ENCODE measurements around the gene SRSF3. TPM values are rescaled to one million over a fixed set of nuclear protein-coding genes. Genes with fewer than 3 reads are reported as not detected.

Gene SRSF3
- total and polyA plus RNA-seq, 9 of the 15 experiments (the other 6 are each of a cell fraction or from before 2014, with no cell fraction given), result 337 to 1,200 (median 518) TPM

DNA sequence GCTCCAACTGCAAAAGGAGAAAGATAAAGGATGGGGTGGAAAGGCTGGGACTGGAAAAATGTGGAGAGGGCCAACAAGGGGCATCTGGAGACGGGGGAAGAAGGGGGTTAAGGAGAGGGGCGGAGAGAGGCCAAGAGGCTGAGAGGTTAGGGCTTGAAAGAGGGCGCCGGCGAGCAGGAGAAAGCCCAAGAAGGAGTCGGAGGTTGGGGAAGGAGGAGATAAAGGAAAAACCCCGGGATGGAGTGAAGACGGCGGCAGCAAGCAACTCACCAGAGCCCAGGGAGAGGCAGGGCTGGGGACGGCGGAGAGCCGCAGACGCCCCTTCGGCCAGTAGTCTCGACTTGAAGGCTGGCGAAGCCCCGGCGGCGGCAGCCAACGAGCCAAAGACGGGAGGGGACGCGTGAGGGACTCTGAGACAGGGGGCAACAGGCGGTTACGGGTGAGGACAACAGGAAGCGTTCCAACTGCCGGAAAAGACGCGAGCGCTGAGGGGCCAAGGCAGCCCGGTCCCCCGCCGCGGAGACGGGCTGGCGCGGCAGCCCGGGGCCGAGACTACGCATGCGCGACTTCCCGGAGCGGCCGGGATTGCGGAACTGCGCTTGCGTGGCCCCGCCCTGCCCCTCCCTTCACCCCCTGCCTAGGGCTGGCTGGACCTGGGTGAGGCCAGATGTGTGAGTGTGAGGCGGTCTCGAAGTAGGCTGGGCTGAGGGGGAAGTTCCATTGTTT, 47.1 kb upstream of the SRSF3 start, which contains the start of gene STK38 (continued):
- TF ChIP-seq, protein P1, sequence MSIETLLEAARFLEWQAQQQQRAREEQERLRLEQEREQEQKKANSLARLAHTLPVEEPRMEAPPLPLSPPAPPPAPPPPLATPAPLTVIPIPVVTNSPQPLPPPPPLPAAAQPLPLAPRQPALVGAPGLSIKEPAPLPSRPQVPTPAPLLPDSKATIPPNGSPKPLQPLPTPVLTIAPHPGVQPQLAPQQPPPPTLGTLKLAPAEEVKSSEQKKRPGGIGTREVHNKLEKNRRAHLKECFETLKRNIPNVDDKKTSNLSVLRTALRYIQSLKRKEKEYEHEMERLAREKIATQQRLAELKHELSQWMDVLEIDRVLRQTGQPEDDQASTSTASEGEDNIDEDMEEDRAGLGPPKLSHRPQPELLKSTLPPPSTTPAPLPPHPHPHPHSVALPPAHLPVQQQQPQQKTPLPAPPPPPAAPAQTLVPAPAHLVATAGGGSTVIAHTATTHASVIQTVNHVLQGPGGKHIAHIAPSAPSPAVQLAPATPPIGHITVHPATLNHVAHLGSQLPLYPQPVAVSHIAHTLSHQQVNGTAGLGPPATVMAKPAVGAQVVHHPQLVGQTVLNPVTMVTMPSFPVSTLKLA (conservative IDR thresholded peaks at IDR 0.05), result peak in 1 of 2 experiments; percentile 54; a peak in 2 of 4 replicates
- no peak for TF ChIP-seq ZC3H8 (IDR thresholded peaks at IDR 0.05)
- TF ChIP-seq, protein P2, sequence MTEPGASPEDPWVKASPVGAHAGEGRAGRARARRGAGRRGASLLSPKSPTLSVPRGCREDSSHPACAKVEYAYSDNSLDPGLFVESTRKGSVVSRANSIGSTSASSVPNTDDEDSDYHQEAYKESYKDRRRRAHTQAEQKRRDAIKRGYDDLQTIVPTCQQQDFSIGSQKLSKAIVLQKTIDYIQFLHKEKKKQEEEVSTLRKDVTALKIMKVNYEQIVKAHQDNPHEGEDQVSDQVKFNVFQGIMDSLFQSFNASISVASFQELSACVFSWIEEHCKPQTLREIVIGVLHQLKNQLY (CRISPR knock-in tag; conservative IDR thresholded peaks at IDR 0.05), result no peak
- TF ChIP-seq SMAD1 (IDR thresholded peaks at IDR 0.05; ENCODE audit: low read depth, low read length, partially characterized antibody), result no peak
- TF ChIP-seq SMARCA4 (IDR thresholded peaks at IDR 0.05), result peak; percentile 61; the same call in 1 of the 2 replicates
- no peak for TF ChIP-seq EZH2 (IDR thresholded peaks at IDR 0.05; ENCODE audit: borderline replicate concordance, low read depth, low read length)
- TF ChIP-seq HNRNPLL (IDR thresholded peaks at IDR 0.05; ENCODE audit: low read depth, low read length, poor library complexity, severe bottlenecking), result peak; percentile 40
- TF ChIP-seq, protein P3, sequence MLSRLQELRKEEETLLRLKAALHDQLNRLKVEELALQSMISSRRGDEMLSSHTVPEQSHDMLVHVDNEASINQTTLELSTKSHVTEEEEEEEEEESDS (CRISPR knock-in tag; IDR thresholded peaks at IDR 0.05), result no peak
- no peak for TF ChIP-seq MCM5 (IDR thresholded peaks at IDR 0.05; ENCODE audit: low read depth)
- TF ChIP-seq YBX1 (IDR thresholded peaks at IDR 0.05), result no peak
- no peak for TF ChIP-seq ZNF232 (CRISPR knock-in tag; IDR thresholded peaks at IDR 0.05)
- no peak for TF ChIP-seq TEAD4 (IDR thresholded peaks at IDR 0.05; ENCODE audit: low read length)
- no peak for TF ChIP-seq TEAD4 (CRISPR knock-in tag; IDR thresholded peaks at IDR 0.05; ENCODE audit: borderline replicate concordance)
- TF ChIP-seq, protein P4, sequence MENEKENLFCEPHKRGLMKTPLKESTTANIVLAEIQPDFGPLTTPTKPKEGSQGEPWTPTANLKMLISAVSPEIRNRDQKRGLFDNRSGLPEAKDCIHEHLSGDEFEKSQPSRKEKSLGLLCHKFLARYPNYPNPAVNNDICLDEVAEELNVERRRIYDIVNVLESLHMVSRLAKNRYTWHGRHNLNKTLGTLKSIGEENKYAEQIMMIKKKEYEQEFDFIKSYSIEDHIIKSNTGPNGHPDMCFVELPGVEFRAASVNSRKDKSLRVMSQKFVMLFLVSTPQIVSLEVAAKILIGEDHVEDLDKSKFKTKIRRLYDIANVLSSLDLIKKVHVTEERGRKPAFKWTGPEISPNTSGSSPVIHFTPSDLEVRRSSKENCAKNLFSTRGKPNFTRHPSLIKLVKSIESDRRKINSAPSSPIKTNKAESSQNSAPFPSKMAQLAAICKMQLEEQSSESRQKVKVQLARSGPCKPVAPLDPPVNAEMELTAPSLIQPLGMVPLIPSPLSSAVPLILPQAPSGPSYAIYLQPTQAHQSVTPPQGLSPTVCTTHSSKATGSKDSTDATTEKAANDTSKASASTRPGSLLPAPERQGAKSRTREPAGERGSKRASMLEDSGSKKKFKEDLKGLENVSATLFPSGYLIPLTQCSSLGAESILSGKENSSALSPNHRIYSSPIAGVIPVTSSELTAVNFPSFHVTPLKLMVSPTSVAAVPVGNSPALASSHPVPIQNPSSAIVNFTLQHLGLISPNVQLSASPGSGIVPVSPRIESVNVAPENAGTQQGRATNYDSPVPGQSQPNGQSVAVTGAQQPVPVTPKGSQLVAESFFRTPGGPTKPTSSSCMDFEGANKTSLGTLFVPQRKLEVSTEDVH (IDR thresholded peaks at IDR 0.05; ENCODE audit: low read depth, partially characterized antibody), result peak; percentile 48
- no peak for TF ChIP-seq CSDE1 (IDR thresholded peaks at IDR 0.05)
- TF ChIP-seq, protein P5, sequence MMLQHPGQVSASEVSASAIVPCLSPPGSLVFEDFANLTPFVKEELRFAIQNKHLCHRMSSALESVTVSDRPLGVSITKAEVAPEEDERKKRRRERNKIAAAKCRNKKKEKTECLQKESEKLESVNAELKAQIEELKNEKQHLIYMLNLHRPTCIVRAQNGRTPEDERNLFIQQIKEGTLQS (IDR thresholded peaks at IDR 0.05), result no peak
- TF ChIP-seq, protein P5 (CRISPR knock-in tag; conservative IDR thresholded peaks at IDR 0.05), result no peak
- TF ChIP-seq KHSRP (IDR thresholded peaks at IDR 0.05), result no peak
- TF ChIP-seq, protein P6, sequence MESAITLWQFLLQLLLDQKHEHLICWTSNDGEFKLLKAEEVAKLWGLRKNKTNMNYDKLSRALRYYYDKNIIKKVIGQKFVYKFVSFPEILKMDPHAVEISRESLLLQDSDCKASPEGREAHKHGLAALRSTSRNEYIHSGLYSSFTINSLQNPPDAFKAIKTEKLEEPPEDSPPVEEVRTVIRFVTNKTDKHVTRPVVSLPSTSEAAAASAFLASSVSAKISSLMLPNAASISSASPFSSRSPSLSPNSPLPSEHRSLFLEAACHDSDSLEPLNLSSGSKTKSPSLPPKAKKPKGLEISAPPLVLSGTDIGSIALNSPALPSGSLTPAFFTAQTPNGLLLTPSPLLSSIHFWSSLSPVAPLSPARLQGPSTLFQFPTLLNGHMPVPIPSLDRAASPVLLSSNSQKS (CRISPR knock-in tag; IDR thresholded peaks at IDR 0.05), result no peak
- TF ChIP-seq PTTG1 (tag; IDR thresholded peaks at IDR 0.05; ENCODE audit: low read depth), result no peak
- peak; percentile 98 for TF ChIP-seq PHF8 (IDR thresholded peaks at IDR 0.05; ENCODE audit: borderline replicate concordance, low read length)
- TF ChIP-seq RBM14 (IDR thresholded peaks at IDR 0.05; ENCODE audit: borderline replicate concordance, insufficient read depth, low read depth, low read length), result no peak
